Loucy (cell line): Measurements from ENCODE around the gene CPNE2.

Experiments used
- CTCF ChIP-seq: fragments of 200-600 bp; sonication (generic); conservative IDR thresholded peaks from 2 replicates; pipeline ENCODE4 v1.5.1; 2014; ENCODE audit warnings: mild to moderate bottlenecking, antibody characterized with exemption, low read length
- EZH2phosphoT487 ChIP-seq: fragments of 200-600 bp; IDR thresholded peaks from 2 replicates; pipeline ENCODE4 v1.6.1; 2018; ENCODE audit warnings: antibody characterized with exemption, mild to moderate bottlenecking, moderate library complexity, borderline replicate concordance

DNA sequence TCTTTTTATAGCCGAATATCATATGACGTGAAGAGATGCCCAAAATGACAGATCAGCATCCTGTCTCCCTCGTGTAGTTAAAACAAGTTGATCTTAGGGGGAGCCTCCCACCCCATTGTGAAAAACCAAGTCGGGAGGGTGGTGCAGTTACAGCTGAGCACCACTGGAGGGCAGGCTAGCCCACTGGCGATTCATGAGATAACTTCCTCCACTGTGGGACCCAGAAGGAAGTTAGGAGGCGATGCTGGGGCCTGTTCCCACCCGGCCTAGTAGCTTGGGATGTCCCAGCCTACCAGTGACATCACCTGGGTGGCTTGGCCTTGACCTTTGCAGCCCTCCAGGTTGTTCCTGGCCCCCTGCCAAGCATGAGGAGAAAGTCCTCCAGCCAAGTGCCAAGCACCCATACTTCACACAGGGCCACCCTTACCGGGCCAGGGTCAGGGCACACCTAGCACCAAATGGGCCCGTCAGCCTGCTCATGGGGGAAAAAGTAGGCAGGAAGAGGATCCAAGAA is 8.1 kb upstream of the CPNE2 start:
- TF ChIP-seq CTCF, result peak; percentile 98
- TF ChIP-seq EZH2phosphoT487, result no peak
